ENCODE data around the gene PRDM10. TPM values are rescaled to one million over a fixed set of nuclear protein-coding genes. Genes with fewer than 3 reads are reported as not detected.
A peak's percentile ranks its signal among the peaks of the same experiment; 100 is the strongest.

The PRDM10 gene
- total RNA-seq, 1 experiment from 2014 or later, result 6.5 TPM

DNA sequence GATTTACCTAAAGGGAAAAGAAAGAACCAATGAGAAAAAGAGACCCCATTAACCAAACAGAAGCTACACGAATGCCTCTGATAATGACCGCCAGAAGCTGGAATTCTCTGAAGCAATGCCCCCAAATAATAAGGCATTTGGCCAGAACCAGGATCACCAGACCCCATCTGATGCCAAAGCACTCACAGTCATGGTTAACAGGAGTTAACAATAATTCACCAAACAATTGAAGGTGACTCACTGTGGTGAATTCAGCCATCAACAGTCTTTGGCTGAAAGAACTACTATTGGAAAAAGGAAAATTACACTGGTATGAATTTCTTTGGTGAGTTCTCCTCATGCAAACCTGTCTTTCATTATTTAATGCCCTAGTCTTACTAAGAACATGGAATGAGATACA lies 85.4 kb downstream of the PRDM10 start:
- DNase-seq (ENCODE audit: low read depth), result peak; percentile 10

DNA sequence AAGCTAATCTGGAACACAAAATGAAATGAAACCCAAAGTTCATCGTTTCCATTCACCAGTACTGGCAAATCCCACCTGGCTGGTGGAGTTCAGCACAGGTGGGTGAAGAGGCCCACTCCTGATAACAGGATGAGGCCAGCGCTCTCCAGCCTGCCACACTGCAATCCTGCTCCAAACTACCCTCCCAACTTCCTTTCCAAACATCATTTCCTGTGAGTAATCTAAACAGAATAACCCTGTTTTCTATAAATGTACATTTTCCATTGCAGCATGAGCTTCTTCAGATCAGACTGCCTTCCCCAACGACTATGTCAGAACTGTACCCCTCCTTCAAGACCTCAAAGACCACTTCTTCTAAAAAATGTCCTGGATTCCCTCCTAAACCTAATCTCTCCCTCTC lies 91.3 kb downstream of the PRDM10 start:
- DNase-seq (ENCODE audit: low read depth), result peak; percentile 65

DNA sequence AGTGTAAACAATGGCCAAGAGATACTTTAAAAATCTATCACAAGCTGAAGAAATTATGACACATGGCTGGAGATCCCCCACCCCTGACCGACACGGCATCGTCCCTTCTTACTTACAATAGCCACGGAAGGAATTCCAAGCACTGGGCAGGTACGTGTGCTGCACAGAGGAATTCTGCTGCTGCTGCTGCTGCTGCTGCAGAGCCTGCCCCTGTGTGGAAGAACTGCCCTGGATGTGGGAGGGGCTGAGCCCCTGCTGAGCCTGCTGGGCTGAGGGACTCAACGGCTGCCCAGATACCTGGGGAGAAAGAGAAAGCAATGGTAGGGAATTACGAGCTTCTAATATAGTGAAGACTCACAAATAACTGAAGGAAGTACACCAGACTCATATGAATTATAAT lies 92.3 kb downstream of the PRDM10 start:
- no peak for DNase-seq (ENCODE audit: low read depth)

DNA sequence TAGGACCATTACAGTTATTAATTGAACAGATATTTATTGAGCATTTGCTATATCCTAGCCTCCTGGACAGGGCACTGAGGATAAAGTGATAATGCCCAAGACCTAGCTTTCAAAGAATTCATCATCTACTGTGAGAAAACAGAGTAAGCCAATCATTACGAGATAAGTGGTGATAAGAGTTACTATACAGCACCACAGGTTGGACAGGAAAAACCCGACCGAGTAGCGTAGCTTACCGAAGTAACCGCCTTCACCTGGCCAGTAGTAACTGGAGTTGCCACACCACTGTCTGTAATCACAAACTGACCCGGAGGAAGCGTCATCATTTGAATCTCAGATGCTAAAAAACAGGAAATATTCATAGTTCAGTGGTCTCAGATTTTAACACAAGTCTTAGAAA lies 97.2 kb downstream of the PRDM10 start:
- no peak for DNase-seq (ENCODE audit: low read depth)

DNA sequence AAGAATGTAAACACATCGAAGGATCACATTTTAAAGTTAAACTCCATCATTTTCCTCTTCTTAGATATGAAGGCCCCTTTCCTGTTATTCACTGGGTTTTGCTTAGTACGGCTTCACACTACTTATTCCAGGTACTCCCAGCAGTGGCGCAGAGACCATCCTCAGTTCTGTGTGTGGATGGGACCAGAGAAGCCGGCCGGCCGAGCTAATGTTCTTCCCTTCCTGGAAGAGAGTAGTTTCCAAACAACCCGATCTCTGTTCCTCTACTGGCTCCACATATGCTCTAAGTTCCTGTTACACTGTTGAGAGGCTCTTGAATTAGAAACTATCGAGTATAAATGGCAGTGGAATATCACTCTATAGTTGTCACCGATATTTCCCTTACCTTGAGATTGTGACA lies 106.6 kb downstream of the PRDM10 start:
- no peak for DNase-seq (ENCODE audit: low read depth)

DNA sequence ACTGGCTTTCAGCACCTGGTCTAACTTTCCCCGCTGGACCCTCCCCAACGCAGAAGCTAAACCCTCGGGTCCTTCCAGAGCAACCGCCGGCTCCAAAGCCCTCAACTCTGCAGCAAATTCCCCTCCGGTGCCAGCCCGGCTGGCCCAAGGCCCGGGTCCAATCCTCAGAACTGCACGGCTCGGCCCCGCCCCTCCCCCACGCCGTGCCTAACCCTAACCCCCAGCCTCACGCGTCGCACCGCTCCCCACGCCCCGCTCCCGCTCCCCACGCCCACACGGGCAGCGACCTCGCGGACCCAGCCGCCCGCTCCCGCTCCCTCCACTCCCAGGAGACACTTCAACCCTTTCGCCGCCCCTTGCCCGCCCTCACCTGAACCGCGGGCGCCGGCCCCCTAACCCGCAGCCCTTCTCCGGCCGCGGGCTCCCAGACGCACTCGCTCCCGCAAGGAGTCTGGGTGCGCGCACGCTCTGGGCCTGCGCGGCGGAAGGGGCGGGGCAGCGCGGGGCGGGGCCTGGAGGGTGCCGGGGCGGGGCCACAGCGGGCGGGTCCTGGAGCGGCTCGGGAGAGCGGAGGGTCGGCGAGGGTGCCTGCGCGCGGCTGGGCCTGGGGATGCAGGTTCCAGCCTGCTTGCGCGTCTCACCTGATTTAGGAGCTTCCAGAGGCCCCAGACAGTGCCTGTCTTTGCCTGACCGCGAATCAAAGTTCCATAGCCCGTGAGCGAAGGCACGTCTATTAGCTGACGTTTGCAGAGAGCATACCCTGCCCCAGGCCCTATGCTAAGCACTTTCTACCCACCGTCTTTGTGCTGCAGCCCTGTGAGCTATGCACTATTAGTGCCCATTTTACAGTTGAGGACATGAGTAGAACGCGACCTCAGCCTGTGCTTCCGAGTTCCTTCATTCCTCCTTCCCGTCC lies 107.3 kb downstream of the PRDM10 start, which contains the start of gene NFRKB:
Gene NFRKB, minus strand, starts transcription at position 453 of the 916 bp plus-strand sequence. CDS start 2,729 bp downstream, outside the sequence.
- peak; percentile 42 for DNase-seq (ENCODE audit: low read depth)

DNA sequence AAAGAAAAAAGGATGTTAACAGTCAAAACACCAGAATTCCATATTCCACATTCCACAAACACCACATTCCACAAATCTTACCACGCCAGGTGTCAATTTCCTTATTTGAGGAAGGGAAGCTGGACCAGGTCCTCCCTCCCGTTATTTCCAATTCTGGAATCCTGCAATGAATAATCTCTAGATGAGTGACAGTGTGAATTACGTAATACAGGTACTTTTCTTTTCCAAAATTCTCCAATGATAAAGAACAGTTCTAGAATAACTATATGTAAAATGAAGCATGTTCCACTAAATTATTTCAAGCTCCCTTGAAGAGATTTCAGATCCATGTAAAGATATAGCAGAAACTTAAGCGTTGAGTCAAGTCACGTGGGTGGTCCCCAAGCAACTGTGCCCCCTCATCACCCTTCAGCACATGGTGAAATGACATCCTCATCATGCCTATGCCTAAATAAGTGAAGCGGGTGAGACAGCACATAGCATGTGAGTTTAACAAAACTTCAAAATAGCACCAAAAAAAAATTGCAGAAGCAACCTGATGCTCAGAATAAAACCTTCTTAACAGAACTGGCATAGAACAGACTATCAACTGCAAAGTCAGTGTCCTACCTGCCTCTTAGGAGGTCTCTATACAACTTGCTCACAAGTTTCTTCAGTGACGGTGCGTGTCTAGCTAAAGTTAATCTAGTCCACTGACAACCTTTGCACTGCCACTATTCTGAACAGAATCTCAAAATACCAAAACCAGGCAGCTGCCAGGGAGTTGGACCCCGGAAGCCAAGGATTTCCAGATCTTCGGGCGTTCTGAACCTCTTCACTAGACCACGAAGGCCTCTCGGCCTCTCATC lies 108.1 kb downstream of the PRDM10 start:
- DNase-seq (ENCODE audit: low read depth), result peak; percentile 21

DNA sequence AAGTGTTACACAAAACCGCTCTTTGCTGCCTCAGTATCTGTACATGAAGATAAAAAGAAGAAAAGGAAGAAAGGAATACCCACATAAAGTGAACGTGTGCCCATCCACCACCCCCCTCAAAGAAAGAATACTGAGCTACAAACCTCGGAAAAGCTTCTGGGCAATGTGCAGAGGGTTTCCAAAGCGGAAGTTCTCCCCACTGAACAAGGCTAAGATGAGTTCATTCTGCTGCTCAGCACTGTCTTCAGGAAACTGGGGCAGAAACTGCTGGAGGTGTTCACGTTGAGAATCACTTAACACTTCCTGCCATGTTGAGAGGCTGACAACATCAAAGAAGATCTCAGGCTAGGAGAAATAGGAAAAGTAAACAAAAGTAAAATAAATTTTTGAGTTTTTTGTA lies 114.2 kb downstream of the PRDM10 start:
- DNase-seq (ENCODE audit: low read depth), result no peak

DNA sequence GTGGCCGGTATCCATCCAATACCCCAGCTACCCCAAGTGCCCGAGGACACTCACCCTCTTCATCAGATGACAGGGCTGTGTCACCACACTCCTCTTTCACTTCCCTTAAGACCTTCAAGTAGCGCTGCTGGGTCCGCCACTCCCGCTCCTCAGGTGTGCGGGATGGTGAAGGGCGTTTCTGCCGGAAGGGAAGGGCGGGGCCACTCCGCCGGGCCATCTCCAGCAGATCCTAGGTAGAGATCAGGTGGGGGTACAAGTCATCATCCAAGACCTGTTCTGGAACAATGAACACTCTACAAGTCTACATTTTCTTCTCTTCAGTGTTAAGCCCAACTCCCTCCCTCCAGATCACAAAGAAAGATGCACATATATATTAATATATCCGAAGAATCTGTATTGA lies 117.3 kb downstream of the PRDM10 start:
- no peak for DNase-seq (ENCODE audit: low read depth)

DNA sequence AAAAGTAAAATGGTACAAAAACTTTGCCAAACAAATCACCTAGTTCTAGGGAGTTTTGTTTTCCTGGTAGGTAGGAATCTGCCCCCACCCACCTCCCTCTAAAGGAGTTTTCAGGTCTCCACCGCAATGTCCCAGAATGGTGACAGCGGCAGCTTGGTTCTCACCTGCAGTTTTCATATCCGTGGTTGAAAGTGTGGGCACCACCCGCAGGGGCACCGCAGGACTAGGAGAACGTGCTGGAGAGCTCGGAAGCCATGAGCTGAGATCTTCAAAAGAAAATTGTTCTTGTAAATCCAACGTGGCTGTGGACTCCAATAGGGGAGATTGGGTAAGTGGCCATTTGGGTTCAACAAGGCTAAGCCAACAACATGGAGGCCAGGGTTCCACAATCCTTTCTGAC lies 118.1 kb downstream of the PRDM10 start:
- no peak for DNase-seq (ENCODE audit: low read depth)

DNA sequence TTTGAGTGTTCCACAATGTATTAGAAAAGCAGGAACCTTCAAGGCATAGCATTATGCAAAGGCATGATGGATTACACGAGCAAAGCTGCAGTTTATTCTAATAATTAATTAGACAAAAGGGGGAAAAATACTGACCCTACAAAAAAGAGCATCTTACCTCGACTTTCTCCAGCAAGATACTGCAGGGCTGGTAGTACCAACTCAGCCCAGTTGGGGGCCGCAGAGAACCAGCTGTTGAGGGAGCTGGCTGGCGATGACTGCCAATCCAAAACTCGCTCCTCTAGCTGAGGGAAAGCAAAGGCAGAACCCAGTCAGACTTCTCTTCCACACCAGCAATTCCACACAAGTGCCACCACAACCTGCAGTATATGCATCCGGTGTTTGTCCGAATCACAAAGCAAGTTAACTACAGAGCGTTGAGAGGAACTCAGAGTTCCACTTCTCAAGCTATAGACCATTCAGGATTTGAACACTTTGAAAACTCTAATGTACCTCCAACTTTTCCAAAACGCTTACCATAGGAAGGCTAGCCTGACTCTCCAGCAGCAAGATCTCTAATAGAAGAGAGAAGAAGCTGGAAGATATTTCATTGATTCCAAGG lies 121.0 kb downstream of the PRDM10 start:
- peak; percentile 34 for DNase-seq (ENCODE audit: low read depth)

DNA sequence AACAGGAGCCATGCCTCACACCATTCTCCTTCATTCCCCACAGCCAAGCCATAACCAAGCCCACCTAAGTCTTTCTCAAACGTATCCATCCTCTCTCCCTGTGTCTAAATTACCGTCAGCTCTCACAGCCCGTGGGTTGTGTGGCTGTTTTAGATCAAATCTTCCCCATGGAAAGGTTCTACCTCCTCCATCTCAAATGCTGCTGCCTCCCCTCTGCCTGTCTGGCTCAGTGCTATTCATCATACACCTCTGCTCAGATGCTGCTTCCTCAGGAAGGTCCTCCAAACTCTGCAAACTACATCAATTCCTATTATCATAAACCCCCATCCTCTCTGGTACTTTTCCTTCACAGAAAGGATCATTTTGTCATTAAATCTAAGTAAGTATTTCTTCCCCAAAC lies 122.3 kb downstream of the PRDM10 start:
- DNase-seq (ENCODE audit: low read depth), result no peak

DNA sequence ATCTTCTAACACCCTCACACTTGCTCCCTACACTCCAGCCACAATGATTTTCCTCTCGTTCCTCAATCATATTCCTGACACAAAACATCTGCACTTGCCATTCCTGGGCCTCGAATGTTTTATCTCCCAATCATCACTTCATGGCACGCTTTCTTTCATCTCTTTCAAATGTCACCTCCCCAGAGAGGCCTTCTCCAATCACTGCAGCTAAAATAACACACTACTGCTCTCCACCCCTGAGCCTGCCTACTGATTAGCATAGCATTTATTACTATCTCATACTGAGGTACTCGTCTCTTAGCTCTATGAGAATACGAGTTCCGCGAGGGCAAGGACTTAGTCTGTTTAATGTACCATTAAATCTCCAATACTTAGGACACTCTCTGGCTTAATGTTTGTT lies 130.7 kb downstream of the PRDM10 start:
- no peak for DNase-seq (ENCODE audit: low read depth)

DNA sequence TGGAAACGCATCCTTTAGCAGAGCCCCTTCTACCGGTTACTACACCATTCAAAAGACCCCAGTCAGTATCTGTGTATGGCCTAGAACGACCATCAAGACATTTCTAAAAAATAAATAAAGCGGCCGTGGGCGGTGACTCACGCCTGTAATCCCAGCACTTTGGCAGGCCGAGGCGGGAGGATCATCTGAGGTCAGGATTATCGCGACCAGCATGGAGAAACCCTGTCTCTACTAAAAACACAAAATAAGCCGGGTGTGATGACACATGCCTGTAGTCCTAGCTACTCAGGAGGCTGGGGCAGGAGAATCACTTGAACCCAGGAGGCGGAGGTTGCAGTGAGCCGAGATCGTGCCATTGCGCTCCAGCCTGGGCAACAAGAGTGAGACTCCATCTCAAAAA lies 134.0 kb downstream of the PRDM10 start:
- peak; percentile 10 for DNase-seq (ENCODE audit: low read depth)

DNA sequence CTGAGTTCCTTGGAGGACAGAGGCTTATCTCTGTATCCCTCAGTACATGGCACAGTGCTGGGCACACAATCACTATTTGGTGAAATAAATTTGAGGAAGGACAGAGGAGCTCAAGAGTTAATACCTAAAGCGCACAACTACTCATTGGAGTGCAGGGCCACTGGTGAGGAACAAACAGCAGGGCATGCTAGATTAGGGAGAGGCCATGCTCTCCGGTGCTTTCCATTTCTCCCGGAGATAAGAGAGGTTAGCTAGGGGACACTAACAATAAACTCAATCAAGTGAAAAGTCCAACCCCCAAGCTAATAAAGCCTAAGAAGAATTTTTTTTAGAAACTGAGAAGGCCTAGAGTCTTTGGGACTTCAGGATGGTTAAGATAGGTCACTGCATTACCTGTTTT lies 136.3 kb downstream of the PRDM10 start:
- no peak for DNase-seq (ENCODE audit: low read depth)

DNA sequence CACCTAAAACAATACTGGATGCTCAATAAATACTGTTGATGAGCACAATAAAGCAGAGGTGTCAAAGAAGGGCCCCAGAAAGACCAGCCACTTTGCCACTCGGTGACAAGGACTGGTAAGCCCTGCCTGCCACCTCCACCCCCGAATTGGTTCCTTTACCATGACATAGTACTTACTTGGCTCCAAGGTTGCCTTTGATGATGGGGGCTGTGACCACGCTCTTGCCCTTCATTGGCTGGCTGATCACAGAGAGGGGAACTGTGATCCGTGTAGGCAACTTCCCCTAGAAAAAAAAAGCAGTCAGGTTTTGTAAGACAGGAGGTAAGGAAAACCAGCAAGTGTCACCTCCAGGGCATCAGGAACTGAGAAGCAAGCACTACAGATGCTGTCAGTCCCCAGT lies 136.9 kb downstream of the PRDM10 start:
- DNase-seq (ENCODE audit: low read depth), result no peak

DNA sequence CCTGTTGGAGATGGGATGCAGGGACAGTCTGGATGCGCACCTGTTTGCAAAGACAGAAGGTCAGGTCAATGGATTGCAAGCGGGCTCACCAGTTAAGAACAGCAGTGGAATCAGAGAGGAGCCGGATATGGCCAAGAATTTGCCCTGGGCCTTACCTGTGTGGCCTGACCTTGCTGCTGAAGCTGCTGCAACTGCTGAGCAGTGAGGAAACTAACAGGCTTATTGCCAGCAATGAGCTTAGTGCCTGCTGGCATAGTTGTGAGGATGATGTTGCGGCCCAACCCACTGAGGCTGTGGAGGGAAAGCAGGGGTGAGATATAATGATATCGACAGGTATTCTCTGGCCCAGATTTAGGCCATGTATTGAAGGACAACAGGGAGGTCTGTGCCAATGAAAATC lies 137.8 kb downstream of the PRDM10 start:
- no peak for DNase-seq (ENCODE audit: low read depth)

DNA sequence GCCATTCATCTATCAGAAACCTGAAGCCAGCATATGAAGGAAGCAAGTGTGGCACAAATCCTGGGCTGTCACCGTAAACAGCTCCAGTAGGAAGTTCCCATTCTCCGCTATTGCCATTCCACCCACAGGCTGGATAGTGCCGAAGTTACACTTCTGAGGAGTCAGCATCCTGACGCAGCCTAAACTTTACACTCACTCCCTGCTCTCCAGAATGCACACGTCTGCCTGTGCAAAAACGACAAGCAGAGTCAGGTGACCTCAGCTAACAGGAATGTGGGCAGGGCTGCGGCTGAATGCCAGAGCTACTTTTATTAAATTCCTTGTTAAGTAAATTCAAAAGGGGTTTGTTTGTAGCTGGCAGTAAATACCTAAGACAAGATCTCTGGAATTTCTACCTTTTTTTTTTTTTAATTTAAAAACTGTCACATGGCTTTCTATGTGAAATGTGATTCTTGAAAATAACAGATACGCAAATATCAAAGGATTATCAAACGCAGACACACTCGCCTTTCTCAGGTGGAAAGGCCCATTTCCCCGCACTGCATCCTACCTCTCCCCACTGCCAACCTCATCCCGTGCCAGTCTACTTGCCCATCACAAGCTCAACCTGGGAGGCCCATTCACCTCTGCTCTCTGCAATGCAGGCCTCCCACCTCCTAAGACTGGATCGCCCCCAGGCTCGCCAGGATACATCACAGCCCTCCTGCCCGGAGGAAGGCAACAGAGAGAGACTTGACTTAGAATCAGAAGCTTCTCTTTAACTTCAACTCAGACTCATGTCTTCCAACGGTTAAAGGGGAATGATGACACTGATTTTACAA lies 140.7 kb downstream of the PRDM10 start:
- DNase-seq (ENCODE audit: low read depth), result peak; percentile 94

DNA sequence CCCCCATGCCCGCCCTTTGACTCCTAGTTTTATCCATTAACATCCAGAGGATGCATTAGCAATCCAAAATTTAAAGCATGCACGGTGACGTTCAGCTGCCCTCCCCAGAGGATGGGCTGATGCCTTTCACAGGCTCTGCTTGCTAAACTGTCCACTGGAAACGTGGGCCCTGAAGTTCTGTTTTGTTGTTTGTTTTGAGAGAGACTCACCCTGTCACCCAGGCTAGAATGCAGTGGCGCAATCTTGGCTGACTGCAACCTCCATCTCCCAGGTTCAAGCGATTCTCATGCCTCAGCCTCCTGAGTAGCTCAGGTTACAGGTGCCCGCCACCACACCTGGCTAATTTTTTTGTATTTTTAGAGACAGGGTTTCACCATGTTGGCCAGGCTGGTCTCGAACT lies 146.6 kb downstream of the PRDM10 start:
- DNase-seq (ENCODE audit: low read depth), result no peak

DNA sequence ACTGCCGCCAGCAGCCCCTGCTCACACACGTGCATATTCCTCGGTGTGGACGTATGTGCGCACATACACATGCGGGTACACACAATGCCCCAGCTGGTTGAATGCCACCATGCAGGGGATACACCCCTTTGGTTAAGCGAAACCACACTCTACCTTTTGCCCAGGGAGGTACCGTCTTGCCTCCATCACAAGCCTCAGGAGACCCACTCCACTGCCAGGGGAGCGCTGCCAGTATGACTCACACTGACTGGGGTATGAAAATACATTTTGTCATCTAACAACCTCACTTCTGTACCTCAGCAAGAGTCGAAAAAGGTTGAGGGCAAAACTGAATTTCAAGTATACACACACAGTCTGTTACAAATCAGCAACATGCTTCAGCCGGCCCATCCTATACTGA lies 147.5 kb downstream of the PRDM10 start:
- DNase-seq (ENCODE audit: low read depth), result no peak

DNA sequence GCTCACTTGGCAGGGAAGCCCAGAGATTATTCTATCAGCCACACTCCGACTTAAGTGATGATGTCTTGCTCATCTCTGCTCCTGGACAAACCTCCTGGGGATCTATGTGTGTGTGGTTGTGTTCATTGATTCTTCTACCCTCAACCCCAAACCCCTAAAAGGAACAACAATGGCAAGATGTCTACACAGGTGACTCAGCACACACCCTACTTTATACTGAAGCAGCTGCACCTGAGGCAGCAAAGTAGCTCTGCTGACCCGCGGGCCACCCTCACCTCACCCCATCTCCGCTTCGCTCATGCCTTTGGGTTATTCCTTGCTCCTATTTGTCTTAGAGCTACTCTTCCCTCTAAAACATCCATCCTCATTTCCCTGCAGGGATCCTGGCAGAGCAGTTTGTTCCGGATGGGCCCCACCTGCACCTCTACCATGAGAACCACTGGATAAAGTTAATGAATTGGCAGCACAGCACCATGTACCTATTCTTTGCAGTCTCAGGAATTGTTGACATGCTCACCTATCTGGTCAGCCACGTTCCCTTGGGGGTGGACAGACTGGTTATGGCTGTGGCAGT lies 148.3 kb downstream of the PRDM10 start:
- no peak for DNase-seq (ENCODE audit: low read depth)

Data from HT1080 (cell line).